Prostate gland (tissue), 2 donors: ENCODE measurements around the gene E2F6.

Source experiments
- POLR2A ChIP-seq: fragments of 450-650 bp; IDR thresholded peaks from one replicate; pipeline ENCODE4 v1.6.1; 2016; ENCODE audit warnings: antibody characterized with exemption, mild to moderate bottlenecking
- TF ChIP-seq, protein P1 (sequence below), 4 experiments: fragments of 200-600 bp in 2 of 4; fragments of 450-650 bp in 2 of 4; sonication (generic) in 2 of 4; IDR thresholded peaks; 1 replicate in 3 of 4; 2 replicates in 1 of 4; pipeline ENCODE4 v1.5.1; 2016 to 2019; ENCODE audit warnings: antibody characterized with exemption in 4 of 4, mild to moderate bottlenecking in 2 of 4, moderate library complexity in 2 of 4

- TF ChIP-seq, protein P1, sequence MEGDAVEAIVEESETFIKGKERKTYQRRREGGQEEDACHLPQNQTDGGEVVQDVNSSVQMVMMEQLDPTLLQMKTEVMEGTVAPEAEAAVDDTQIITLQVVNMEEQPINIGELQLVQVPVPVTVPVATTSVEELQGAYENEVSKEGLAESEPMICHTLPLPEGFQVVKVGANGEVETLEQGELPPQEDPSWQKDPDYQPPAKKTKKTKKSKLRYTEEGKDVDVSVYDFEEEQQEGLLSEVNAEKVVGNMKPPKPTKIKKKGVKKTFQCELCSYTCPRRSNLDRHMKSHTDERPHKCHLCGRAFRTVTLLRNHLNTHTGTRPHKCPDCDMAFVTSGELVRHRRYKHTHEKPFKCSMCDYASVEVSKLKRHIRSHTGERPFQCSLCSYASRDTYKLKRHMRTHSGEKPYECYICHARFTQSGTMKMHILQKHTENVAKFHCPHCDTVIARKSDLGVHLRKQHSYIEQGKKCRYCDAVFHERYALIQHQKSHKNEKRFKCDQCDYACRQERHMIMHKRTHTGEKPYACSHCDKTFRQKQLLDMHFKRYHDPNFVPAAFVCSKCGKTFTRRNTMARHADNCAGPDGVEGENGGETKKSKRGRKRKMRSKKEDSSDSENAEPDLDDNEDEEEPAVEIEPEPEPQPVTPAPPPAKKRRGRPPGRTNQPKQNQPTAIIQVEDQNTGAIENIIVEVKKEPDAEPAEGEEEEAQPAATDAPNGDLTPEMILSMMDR (IDR thresholded peaks at IDR 0.05) = no peak
- TF ChIP-seq POLR2A = no peak
These were observed 26.8 kb upstream of the E2F6 start for GRCh38 chr2:11492720-11493119.
